DMS53 treated with DMSO at 0.1 percent for 48 hours (cell line): Measurements from ENCODE around the gene COG7.

ENCODE experiments used
- DNase-seq: peaks from one replicate; lab custom pipeline; 2025; ENCODE audit not compliant: unreplicated experiment; lab: John Stamatoyannopoulos, UW

The COG7 gene

DNA sequence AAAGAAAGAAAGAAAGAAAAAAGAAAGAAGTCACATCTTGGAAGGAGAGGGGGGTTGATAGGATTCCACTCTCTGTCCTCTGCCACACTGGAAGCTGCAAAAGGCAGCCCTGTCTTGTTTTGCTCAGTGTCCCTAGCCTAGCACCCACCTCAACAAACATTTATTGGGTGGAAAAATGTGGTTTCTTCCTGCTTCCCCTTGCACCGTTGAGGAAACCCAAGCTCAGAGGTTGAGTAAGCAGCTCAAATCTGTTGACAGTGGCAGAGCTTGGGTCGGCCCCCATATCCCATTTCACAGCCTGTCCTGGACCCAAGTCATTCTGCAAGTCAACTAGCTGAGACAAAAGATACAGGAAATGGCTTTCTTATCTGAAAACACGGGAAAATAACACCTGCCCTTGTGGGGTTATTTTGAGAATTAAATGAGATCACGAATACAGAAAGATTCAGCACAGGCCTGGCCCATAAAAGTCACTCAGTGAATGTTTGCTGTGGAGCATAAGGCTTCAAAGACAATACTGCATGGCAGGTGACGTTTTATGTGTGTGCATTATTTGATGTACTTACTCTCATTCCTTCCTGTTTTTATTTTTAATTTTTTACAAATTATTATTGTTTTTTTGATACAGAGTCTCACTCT is 87.3 kb downstream of the COG7 start:
- peak; percentile 64 for DNase-seq

DNA sequence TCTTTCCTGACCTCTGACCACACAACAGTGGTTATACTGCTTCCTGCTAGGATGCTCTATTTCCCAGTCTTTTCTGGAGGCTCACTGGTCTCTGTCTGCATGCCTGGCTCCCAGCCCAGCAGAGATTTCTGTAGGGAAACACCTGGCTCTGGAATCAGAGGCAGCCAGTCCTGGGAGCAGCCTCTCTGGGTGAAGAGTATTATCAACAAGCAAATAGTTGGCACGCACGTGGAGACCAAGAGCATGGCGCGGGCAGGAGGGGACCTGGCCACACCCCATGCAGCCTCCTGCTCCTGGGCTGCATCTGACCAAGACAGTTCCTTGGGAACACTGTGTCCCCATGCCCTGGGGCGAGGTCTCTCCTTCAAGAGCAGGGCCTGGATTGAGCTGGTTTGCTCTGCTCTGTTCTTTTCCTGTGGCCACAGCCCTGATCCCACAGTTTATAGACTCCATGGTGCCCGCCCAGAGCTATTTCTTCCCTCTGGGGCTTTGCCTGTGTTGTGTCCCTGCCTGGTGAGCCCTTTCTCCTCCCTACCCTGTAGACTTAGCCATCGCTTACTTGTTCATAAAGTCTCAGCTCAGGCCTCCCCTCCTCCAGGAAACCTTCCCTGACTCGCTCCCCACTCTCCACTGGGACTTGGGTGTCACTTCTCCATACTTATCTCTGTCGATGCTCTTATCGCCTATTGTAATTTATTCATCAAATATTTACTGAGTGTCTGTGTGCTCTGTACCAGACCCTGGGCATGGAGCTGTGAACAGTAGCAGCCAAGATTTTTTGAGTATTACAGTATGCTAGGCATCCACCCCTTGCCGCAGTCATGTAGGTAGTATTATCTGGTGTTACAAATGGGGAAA is 90.3 kb downstream of the COG7 start:
- peak; percentile 87 for DNase-seq

DNA sequence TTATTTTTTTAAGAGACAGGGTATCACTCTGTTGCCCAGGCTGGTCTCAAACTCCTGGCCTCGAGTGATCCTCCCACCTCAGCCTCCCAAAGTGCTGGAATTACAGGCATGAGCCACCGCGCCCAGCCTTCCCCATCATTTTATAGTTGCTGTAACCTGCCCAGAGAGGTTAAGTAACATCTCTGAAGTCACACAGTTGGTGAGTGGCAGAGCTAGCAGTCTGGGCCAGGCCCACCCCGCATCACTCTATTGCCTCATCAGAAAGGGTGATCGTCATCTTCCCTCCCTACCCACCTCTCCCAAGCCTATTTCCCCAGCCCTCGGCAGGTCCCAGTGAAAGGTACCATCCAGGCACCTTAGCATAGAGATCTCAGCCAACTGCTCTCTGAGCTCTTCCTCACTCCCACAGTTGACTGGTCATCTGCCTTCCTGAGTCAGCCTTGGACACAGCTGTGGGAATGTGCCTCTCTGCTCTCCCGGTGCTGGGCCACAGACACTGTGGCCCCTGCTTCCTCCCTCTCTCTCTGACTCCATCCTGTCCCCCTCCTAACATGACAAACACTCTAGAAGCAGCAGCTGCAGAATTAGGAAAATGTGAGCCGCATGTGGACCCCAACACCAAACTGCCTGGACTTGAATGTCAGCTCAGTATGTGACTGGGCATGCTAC is 93.8 kb downstream of the COG7 start:
- no peak for DNase-seq

DNA sequence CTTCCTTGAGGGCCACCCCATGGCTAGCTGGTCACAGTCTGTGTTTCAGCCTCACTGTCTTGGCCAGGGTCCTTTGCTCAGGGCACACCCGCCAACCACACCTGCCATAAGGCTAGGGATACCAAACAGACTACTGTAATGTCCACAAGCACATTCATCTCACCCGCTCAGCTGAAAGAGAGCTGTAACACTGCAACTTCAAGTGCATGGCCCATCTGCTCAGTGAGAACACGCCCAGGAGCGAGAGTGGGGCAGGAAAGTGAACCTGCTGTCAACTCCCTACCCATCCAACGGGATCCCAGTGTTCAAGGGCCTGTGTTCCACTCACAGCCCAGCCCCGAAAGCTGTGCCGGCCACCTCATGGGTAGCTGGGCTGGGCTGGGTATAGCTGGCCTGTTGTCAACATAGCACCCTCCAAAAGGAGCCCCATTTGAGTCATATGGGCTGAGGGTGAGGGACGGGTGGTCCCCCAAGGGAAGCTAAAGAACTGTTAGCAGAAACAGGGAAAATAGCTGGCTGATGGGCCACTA is 95.2 kb downstream of the COG7 start:
- peak; percentile 29 for DNase-seq

DNA sequence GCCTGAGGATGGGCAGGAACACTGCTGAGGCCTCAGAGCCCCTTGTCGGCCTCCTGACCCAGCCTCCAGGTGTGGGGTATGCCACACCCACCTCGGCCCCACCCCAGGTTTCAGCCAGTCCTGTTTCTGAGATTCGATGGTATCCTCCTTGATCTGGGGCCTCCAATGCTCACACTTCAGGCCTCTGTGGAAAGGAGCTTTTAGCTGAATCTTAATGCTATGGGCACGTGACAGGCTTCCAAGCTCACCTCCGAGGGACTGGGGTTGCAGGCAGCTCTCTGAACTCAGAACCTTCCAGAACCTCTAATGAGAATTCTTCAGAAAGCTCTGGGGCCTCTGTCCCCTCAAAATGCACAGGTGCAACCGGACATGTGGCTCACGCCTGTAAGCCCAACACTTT is 96.0 kb downstream of the COG7 start:
- DNase-seq = no peak

DNA sequence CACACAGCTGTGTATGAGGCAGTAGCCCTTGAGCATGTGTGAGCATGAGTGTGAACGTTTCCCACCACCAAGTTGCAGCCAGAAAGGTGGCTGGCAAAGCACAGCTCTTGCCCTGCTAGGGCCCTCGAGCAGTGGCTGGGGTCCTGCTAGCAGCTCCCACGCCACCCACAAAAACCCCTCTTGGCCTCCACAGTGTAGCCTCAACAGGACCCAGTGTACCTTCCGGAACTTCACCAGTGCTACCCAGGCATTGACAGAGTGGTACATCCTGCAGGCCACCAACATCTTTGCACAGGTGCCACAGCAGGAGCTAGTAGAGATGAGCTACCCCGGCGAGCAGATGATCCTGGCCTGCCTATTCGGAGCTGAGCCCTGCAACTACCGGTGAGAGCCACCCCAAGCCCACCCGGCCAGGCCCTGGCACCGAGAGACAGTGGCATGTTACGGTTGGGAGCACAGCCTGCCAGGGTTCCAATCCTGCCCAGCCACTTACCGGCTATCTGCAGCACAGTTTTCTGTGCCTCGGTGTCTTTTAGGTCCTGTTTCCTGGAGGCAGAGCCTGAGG is 97.8 kb downstream of the COG7 start:
- no peak for DNase-seq

DNA sequence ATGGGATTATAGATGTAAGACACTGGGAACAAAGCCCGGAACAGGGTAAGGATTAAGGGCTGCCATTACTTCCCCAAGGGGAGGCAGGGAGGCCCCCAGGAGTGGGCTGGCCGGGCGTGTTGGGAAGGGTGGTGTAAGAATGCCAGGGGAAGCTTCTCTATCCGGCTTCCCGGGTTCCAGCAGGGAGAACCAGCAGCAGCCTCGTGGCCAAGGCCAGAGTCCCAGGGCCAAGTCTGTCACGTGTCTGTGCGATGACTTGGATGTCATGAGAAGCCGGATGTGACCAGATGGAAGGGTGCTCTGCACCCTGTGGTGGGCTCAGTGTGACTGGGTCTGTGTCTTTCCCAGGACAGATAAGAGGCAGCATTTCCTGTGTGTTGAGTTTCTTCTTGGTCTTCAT is 98.7 kb downstream of the COG7 start:
- no peak for DNase-seq

DNA sequence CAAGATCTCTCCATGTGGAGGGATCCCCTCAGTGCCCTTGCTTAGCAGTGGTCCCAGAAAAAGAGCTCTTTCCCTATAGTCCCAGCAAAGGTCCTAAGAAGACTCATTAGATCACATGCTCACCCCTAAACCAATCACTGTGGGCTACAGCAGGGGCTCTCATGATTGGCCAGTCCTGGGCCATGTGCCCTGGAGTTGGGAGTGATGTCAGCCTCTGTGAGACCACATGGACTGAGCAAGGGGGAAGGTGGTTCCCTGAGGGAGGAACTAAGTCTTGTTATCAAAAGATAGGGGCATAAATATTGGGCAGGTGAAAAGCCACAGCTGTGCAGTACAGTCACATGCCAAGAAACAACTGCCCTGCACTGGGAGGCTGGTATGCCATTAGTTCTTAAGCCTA is 99.5 kb downstream of the COG7 start:
- DNase-seq = no peak

DNA sequence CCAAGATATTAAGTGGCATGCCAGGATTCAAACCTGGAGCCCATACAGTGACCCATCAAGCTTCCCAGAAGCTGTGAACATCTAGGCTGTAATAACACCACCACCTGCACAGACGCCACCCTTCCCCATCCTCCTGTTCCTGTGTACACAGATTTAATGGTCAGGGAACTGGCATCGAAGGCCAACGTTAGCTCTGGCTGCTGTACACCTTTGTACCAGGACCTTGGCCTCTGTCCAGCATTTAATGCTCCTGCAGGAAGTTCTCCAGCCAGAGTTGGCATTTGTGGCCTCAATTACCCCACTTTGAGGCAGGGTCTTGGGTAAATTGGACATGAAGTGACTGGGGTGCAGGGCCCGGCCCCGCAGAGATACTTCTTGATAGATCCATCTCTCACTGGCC is 101.6 kb downstream of the COG7 start:
- DNase-seq = no peak

DNA sequence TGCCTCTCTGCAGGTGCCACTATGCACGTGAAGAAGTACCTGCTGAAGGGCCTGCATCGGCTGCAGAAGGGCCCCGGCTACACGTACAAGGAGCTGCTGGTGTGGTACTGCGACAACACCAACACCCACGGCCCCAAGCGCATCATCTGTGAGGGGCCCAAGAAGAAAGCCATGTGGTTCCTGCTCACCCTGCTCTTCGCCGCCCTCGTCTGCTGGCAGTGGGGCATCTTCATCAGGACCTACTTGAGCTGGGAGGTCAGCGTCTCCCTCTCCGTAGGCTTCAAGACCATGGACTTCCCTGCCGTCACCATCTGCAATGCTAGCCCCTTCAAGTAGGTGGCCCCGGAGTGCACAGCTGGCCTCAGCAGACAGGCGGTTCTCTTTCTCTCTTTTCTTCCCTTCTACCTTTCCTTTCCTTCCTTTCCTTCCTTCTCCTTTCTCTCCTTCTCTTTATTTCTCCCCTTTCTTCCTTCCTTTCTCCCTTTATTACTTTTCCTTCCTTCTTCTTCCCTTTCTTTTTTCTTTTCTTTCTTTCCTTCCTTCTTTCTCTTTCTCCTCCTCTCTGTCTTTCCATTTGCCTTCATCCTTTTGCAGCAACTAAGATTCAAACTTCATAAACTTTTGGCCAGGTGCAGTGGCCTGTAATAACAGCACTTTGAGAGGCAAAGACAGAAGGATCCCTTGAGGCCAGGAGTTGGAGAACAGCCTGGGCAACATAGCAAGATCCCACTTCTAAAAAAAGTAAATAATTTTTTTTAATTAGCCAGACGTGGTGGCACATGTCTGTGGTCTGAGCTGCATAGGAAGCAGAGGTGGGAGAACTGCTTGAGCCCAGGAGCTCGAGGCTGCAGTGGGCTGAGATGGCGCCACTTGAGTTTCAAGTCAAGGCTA is 104.2 kb downstream of the COG7 start:
- no peak for DNase-seq

DNA sequence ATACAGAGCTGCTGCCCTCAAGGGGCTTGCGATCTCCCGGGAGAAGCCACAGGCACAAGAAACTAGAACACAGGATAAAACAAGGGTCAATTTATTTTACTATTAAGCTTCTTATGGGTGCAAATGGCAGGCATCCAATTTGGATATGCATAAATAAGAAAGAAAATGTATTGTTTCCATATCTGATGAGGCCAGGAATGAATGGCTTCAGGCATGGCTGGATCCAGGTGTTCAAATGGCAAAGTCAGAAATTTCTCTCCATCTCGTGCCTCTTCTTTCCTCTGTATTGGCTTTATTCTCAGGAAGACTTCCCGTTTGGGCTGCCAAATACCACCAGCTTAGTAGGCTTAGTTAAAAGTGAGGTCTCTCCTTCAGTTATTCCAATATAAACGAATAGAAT is 107.8 kb downstream of the COG7 start:
- no peak for DNase-seq

DNA sequence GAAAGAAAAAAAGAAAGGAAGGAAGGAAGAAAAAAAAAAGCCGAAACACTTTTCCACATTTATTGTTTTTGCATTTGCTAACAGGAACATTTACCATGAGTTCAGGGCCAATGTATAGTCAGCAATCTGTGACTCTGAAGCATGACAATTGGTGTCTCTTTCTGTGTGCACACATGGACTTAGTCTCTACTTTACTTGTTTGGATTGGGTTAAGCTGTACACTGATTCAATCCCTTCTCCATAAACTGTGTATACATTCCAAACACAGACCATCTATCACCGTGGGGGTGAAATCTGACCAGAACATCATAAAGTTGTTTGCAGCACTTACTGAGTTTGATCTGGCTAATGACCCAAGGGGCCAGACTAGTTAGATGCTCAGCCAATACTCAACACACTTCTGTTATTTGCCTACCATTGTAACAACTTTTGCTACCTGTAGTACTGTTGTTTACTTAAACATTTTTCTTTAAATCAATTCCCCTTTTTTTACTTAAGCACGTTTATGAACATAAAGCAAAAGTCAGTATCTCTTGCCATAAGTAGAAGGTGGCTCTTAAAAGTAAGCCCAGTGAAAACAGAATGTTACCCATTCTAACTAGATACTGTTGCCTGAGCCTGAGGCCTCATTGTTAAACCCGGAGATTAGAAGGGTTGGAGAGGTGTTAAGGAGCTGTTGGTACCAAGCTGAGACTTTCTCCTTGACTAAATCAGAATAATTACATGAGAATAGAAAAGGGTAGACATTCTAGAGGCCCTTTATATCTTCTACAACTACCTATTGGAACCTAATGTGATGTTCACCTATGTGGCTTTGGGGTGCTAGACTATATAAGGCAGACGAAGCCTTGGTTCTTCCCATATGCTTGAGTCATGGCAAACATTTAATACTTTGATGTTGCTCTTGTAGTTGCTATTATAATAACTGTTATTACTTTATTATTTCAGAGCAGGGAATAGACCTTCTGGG is 109.1 kb downstream of the COG7 start:
- DNase-seq = no peak

DNA sequence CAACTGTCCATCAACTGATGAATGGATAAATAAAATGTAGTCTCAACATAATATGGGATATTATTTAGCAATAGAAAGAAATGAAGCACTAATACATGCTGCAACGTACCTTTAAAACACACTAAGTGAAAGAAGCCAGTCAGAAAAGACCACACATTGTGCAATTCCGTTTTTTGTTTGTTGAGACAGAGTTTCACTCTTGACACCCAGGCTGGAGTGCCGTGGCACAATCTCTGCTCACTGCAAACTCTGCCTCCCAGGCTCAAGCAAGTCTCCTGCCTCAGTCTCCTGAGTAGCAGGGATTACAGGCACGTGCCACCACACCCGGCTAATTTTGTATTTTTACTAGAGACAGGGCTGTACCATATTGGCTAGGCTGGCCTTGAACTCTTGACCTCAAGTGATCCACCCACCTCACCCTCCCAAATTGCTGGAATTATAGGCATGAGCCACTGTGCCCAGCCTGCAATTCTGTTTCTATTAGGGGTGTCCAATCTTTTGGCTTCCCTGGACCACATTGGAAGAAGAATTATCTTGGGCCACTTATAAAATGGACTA is 110.8 kb downstream of the COG7 start:
- no peak for DNase-seq

DNA sequence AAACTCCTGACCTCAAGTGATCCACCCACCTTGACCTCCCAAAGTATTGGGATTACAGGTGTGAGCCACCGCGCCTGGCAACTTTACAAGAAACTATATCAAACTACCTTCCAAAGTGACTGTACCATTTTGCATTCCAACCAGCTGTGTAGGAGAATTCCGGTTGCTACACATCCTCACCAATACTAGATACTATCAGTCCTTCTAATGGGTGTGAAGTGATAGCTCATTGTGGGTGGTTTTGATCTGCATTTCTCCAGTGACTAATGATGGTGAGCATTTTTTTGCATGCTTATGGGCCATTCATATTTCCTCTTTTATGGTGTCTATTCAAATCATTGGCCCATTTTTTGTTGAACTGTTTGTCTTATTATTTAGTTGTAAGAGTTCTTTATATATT is 113.2 kb downstream of the COG7 start:
- no peak for DNase-seq
